WI38 (cell line): ENCODE results near the gene CBFB.

Source experiments
- H3K4me3 ChIP-seq: 2 replicates; pipeline ENCODE4 v1.5.1; 2011; ENCODE audit warnings: low read depth, mild to moderate bottlenecking, control low read depth, low read length
- CTCF ChIP-seq: IDR thresholded peaks from 2 replicates; pipeline ENCODE4 v1.5.1; 2012; ENCODE audit warnings: low read depth, mild to moderate bottlenecking, control low read depth, low read length

The CBFB gene

GRCh38 chr16:67043420-67043819, 14.5 kb downstream of the CBFB start:
- no peak for TF ChIP-seq CTCF
- no peak overlapping the region for H3K4me3 ChIP-seq

DNA sequence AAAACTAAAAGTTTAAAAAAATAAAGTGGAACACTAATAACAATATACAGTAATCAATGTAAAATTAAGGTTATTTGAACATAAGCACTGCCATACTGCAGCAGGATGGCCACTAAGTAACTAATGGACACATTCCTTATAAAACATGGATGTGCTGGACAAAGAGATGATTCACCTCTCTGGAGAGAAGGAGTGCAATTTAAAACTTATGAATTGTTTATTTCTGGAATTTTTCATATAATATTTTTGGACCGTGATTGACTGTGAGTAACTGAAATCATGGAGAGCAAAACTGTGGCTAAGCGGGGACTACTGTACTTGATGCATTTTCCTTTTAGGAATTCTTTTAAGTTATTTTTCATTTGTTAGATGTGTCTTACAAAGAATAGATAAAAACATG, 21.8 kb downstream of the CBFB start:
- H3K4me3 ChIP-seq: no peak overlapping the region
- TF ChIP-seq CTCF: no peak

GRCh38 chr16:67052399-67052798, 23.4 kb downstream of the CBFB start:
- H3K4me3 ChIP-seq: no peak overlapping the region
- TF ChIP-seq CTCF: no peak

GRCh38 chr16:67053767-67054334, 24.9 kb downstream of the CBFB start:
- no peak for TF ChIP-seq CTCF
- H3K4me3 ChIP-seq: no peak overlapping the region

DNA sequence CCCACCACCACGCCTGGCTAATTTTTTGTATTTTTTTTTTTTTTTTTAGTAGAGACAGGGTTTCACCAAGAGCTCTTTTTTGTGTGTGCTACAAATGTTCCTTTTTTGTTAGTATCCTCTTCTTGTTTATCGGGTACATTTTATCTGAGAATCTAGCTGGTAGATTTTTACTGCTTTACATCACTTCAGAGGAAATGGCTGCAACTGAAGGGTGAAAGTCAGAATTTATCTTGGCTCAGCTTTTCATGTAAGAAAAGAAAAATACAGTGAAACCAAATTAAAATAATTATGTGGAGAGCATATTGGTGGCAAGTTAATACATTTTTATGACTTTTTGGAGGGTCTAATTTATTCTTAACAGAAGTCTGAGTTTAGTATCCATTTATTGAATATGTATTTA, 26.0 kb downstream of the CBFB start:
- no peak for TF ChIP-seq CTCF
- no peak overlapping the region for H3K4me3 ChIP-seq

DNA sequence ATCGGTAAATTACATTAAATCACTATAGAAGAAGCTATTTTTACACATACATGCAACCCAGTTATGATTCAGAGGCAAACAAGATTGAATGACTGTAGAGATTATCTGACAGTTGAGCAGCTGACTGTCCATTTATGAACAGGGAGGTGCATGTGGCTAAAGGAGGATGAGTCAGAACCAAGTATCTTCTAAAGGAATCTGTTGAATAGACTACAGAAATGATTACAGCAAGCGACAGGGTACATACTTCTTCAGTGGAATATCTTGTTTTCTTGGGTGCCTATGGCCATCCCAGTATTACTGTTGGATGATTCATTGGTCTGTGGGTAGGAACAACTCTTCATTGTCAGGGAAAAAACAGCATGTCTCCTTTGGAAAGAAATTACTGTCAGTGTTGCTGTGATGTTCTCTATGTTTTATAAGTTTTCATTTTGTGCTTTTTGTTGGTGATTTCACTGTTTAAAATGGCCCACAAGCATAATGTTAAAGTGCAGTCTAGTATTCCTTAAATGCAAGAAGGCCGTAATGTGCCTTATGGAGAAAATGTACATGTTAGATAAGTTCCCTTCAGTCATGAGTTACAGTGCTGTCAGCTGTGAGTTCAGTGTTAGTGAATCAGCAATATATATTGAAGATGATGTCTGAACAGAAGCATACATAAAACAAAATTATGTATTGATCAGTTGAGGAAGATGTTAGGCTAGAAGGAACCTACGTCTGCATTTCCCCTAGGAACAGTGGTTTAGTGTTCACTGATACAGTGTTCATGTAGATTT, 27.0 kb downstream of the CBFB start:
- TF ChIP-seq CTCF: no peak
- H3K4me3 ChIP-seq: no peak overlapping the region

GRCh38 chr16:67063008-67063407, 34.1 kb downstream of the CBFB start:
- no peak overlapping the region for H3K4me3 ChIP-seq
- no peak for TF ChIP-seq CTCF
